Activated CD8-positive, alpha-beta memory T cell treated with anti-CD3 and anti-CD28 coated beads, Interleukin-2, amount 10 ng/mL, durations not matched to agents 7 days and 5 days (primary cell): ENCODE measurements around the gene PHC2. TPM values are rescaled to one million over a fixed set of nuclear protein-coding genes. Genes with fewer than 3 reads are reported as not detected.

ENCODE experiments used
- ATAC-seq: fragments of 150-1000 bp; cut with Tn5 transposase; one replicate; pipeline ENCODE4 v1.10.0; 2021; ENCODE audit warnings: moderate library complexity
- CTCF ChIA-PET: fragments of 350-600 bp; sonication (Branson Sonifier 250); formaldehyde crosslinking; loops from one replicate; lab custom pipeline; 2021; ENCODE audit warnings: antibody characterized with exemption; lab: Charles Lee
- DNase-seq: peaks from one replicate; pipeline ENCODE4 v3.0.0-alpha.2; 2020
- H3K27ac Mint-ChIP-seq: one replicate; pipeline ENCODE4 v1.8.0; 2021; ENCODE audit warnings: mild to moderate bottlenecking, mixed read lengths
- H3K27me3 Mint-ChIP-seq: one replicate; pipeline ENCODE4 v1.8.0; 2021; ENCODE audit warnings: mixed read lengths
- H3K36me3 Mint-ChIP-seq: one replicate; pipeline ENCODE4 v1.8.0; 2021; ENCODE audit warnings: mild to moderate bottlenecking, mixed read lengths
- H3K4me1 Mint-ChIP-seq: one replicate; pipeline ENCODE4 v1.8.0; 2021; ENCODE audit warnings: mixed read lengths
- H3K4me3 Mint-ChIP-seq: one replicate; pipeline ENCODE4 v1.8.0; 2021; ENCODE audit warnings: mild to moderate bottlenecking, moderate library complexity, mixed read lengths
- H3K9me3 Mint-ChIP-seq: one replicate; pipeline ENCODE4 v1.8.0; 2022; ENCODE audit warnings: low read depth, mixed read lengths
- total RNA-seq, 2 experiments: library from RNA; stranded (reverse); gene quantifications; one replicate each; pipeline ENCODE4 v1.2.3, GENCODE V29; 2021

PHC2 gene
- total RNA-seq, 2 experiments from 2014 or later: 36.4 to 43.0 TPM

GRCh38 chr1:33330906-33331305 lies 100.0 kb downstream of the PHC2 start:
- no peaks in the 10 kb centered on the region for H3K9me3 Mint-ChIP-seq
- CTCF ChIA-PET: interaction anchor here (0.8 to 1.5 kb wide), 2 partner anchors 33 to 35 kb away, joined by 3 to 7 read pairs; no protein-coding TSS in a partner anchor
- DNase-seq (no peak), ATAC-seq (no peak)
- H3K4me3 Mint-ChIP-seq: no peak overlapping the region
- H3K4me1 Mint-ChIP-seq: peaks cover 10% of the 10 kb centered on the region
- no peaks in the 10 kb centered on the region for H3K27me3 Mint-ChIP-seq
- peaks cover 29% of the 10 kb centered on the region for H3K36me3 Mint-ChIP-seq
- H3K27ac Mint-ChIP-seq: no peak overlapping the region

GRCh38 chr1:33330361-33330890 lies 100.5 kb downstream of the PHC2 start:
- DNase-seq: no peak
- peaks cover 10% of the 10 kb centered on the region for H3K4me1 Mint-ChIP-seq
- peaks cover 29% of the 10 kb centered on the region for H3K36me3 Mint-ChIP-seq
- CTCF ChIA-PET: interaction anchor here (0.8 to 1.5 kb wide), 2 partner anchors 32 to 35 kb away, joined by 3 to 7 read pairs; no protein-coding TSS in a partner anchor
- no peak overlapping the region for H3K27ac Mint-ChIP-seq
- H3K4me3 Mint-ChIP-seq: no peak overlapping the region
- no peaks in the 10 kb centered on the region for H3K27me3 Mint-ChIP-seq
- H3K9me3 Mint-ChIP-seq: no peaks in the 10 kb centered on the region
- no peak for ATAC-seq

- ATAC-seq: no peak
- Mint-ChIP-seq H3K27ac (peak overlapping the region; percentile 30), H3K36me3 (peaks cover 32% of the 10 kb centered on the region)
Observed at GRCh38 chr1:33329600-33330305, 101.1 kb downstream of the PHC2 start.

GRCh38 chr1:33328817-33329216 lies 102.1 kb downstream of the PHC2 start:
- no peak for DNase-seq
- peaks cover 6% of the 10 kb centered on the region for H3K4me1 Mint-ChIP-seq
- no peaks in the 10 kb centered on the region for H3K27me3 Mint-ChIP-seq
- no peak for ATAC-seq
- no peak overlapping the region for H3K4me3 Mint-ChIP-seq
- no peaks in the 10 kb centered on the region for H3K9me3 Mint-ChIP-seq
- no peak overlapping the region for H3K27ac Mint-ChIP-seq
- CTCF ChIA-PET: interaction anchor here (0.5 to 0.8 kb wide), 3 partner anchors 8 to 127 kb away, joined by 3 read pairs; partner anchors contain the start of gene A3GALT2
- H3K36me3 Mint-ChIP-seq: peaks cover 32% of the 10 kb centered on the region

More at GRCh38 chr1:33329600-33330305, 101.1 kb downstream of the PHC2 start:
- Mint-ChIP-seq H3K9me3 (no peaks in the 10 kb centered on the region), H3K27me3 (no peaks in the 10 kb centered on the region), H3K4me3 (no peak overlapping the region), H3K4me1 (peaks cover 6% of the 10 kb centered on the region)
- CTCF ChIA-PET: interaction anchor here (0.8 to 1.5 kb wide), 3 partner anchors 9 to 34 kb away, joined by 3 to 7 read pairs (median 3); partner anchors contain the start of gene A3GALT2
- DNase-seq: no peak

GRCh38 chr1:33327587-33328325 lies 103.1 kb downstream of the PHC2 start:
- Mint-ChIP-seq H3K27me3 (no peaks in the 10 kb centered on the region), H3K36me3 (peaks cover 33% of the 10 kb centered on the region)
- ATAC-seq: peak; percentile 39

GRCh38 chr1:33326785-33327184 lies 104.1 kb downstream of the PHC2 start:
- ATAC-seq: no peak
- Mint-ChIP-seq H3K27ac (no peak overlapping the region), H3K4me1 (peaks cover 6% of the 10 kb centered on the region), H3K27me3 (no peaks in the 10 kb centered on the region), H3K9me3 (no peaks in the 10 kb centered on the region), H3K36me3 (peaks cover 30% of the 10 kb centered on the region), H3K4me3 (no peak overlapping the region)
- CTCF ChIA-PET: interaction anchor here (0.9 kb wide), 1 partner anchor 12 kb away, joined by 3 read pairs; no protein-coding TSS in a partner anchor
- DNase-seq: no peak

More at GRCh38 chr1:33327587-33328325, 103.1 kb downstream of the PHC2 start:
- no peaks in the 10 kb centered on the region for H3K9me3 Mint-ChIP-seq
- DNase-seq: no peak
- no peak overlapping the region for H3K4me3 Mint-ChIP-seq
- CTCF ChIA-PET: interaction anchor here (0.6 kb wide), 1 partner anchor 274 kb away, joined by 3 read pairs; no protein-coding TSS in a partner anchor
- H3K27ac Mint-ChIP-seq: no peak overlapping the region
- peaks cover 6% of the 10 kb centered on the region for H3K4me1 Mint-ChIP-seq

GRCh38 chr1:33324677-33325575 lies 106.0 kb downstream of the PHC2 start:
- peaks cover 6% of the 10 kb centered on the region for H3K4me1 Mint-ChIP-seq

GRCh38 chr1:33323663-33324477 lies 107.0 kb downstream of the PHC2 start:
- H3K9me3 Mint-ChIP-seq: no peaks in the 10 kb centered on the region
- peaks cover 2% of the 10 kb centered on the region for H3K27me3 Mint-ChIP-seq
- ATAC-seq (no peak), DNase-seq (no peak)
- peaks cover 6% of the 10 kb centered on the region for H3K4me1 Mint-ChIP-seq
- H3K36me3 Mint-ChIP-seq: peaks cover 20% of the 10 kb centered on the region
- no peak overlapping the region for H3K4me3 Mint-ChIP-seq
- CTCF ChIA-PET: interaction anchor here (1.4 to 2.3 kb wide), 2 partner anchors 28 kb away, joined by 3 to 9 read pairs; no protein-coding TSS in a partner anchor
- no peak overlapping the region for H3K27ac Mint-ChIP-seq

More at GRCh38 chr1:33324677-33325575, 106.0 kb downstream of the PHC2 start:
- DNase-seq: no peak
- Mint-ChIP-seq H3K27ac (no peak overlapping the region), H3K4me3 (no peak overlapping the region), H3K9me3 (no peaks in the 10 kb centered on the region), H3K27me3 (no peaks in the 10 kb centered on the region), H3K36me3 (peaks cover 28% of the 10 kb centered on the region)
- CTCF ChIA-PET: interaction anchor here (1.4 kb wide), 1 partner anchor 29 kb away, joined by 3 read pairs; no protein-coding TSS in a partner anchor
- no peak for ATAC-seq

GRCh38 chr1:33322870-33323585 lies 107.9 kb downstream of the PHC2 start:
- Mint-ChIP-seq H3K4me1 (peaks cover 1% of the 10 kb centered on the region), H3K27ac (no peak overlapping the region), H3K4me3 (no peak overlapping the region), H3K9me3 (no peaks in the 10 kb centered on the region), H3K27me3 (peaks cover 8% of the 10 kb centered on the region), H3K36me3 (peaks cover 12% of the 10 kb centered on the region)
- ATAC-seq: no peak
- DNase-seq: no peak
- CTCF ChIA-PET: interaction anchor here (2.3 kb wide), 1 partner anchor 28 kb away, joined by 9 read pairs; no protein-coding TSS in a partner anchor

GRCh38 chr1:33322109-33322508 lies 108.8 kb downstream of the PHC2 start:
- CTCF ChIA-PET: interaction anchor here (2.3 kb wide), 1 partner anchor 27 kb away, joined by 9 read pairs; no protein-coding TSS in a partner anchor

GRCh38 chr1:33321178-33321577 lies 109.7 kb downstream of the PHC2 start:
- no peak overlapping the region for H3K4me3 Mint-ChIP-seq
- CTCF ChIA-PET: interaction anchor here (1.0 kb wide), 1 partner anchor 8 kb away, joined by 3 read pairs; no protein-coding TSS in a partner anchor
- H3K27ac Mint-ChIP-seq: no peak overlapping the region
- DNase-seq (no peak), ATAC-seq (no peak)
- no peaks in the 10 kb centered on the region for H3K4me1 Mint-ChIP-seq
- H3K27me3 Mint-ChIP-seq: peaks cover 25% of the 10 kb centered on the region
- no peaks in the 10 kb centered on the region for H3K9me3 Mint-ChIP-seq
- peaks cover 9% of the 10 kb centered on the region for H3K36me3 Mint-ChIP-seq

More at GRCh38 chr1:33322109-33322508, 108.8 kb downstream of the PHC2 start:
- Mint-ChIP-seq H3K36me3 (peaks cover 9% of the 10 kb centered on the region), H3K27ac (no peak overlapping the region), H3K4me3 (no peak overlapping the region), H3K9me3 (no peaks in the 10 kb centered on the region), H3K27me3 (peaks cover 15% of the 10 kb centered on the region), H3K4me1 (no peaks in the 10 kb centered on the region)
- DNase-seq: no peak
- ATAC-seq: no peak
